ENCODE data around the gene GABRD. TPM values are rescaled to one million over a fixed set of nuclear protein-coding genes. Genes with fewer than 3 reads are reported as not detected.

The GABRD gene
- total RNA-seq, 1 donor from 2014 or later: 2.0 TPM

DNA sequence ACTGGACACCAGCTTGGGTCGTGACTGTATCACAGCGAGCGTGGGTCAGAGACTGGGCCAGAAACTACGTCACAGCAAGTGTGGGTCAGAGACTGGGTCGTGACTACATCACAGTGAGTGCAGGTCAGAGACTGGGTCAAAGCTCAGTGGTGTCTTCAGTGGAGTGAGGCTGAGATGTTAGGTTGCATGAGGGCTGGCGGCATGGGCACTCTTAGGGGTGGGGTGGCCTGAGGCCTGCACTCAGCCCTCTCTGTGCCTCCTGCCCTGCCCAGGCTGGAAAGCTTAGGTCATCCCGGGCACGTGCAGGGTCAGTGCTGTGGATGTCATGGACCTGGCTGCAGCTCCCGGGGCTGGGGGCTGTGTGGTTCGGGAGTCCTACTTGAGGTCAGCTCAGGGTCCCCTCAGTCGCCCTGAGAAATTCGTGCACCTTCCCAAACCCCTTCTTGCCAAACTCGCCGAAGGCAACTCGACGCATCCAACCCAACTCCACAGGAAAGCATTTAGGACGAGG is 34.5 kb upstream of the GABRD start:
- FAIRE-seq (no peak), DNase-seq (ENCODE audit: low spot score in 2 of 2) (no peak)

- FAIRE-seq (no peak), DNase-seq (ENCODE audit: low spot score in 2 of 2) (no peak)
Measured at GRCh38 chr1:1985375-1986050, 33.6 kb upstream of the GABRD start.

DNA sequence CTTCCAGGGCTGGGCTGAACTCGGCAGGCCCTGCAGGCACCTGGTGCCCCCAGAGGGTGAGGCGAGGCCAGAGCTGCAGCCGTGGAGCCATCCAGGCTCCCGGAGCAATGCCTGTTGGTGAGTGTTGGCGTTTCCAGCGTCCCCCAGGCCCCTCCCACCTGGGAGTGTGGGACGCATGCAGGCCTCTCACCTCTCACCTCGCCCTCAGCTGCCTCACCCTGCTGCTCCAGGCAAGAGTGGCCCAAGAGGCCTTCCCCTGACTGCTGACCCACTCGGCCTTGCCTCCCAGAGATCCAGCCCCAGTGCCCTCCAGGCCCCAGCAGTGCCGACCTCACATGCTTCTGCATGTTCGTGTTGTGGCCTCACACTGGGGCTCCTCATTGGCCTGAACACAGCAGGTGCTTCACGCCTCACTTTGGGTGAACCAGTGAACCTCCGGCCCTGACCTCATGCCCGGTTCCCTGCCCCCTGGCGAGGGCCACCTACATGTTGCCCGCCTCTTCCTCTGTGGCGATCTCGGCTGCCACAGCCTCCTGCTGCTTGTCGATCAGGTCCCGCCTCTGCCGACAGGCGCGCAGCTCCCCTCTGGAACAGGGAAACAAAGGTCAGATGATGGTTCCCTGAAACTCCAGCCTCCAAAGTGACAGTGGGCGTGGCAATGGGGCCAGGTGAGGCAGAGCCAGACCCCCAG is 32.5 kb upstream of the GABRD start:
- DNase-seq (ENCODE audit: low spot score in 2 of 2) (no peak), FAIRE-seq (no peak)

- no peak for DNase-seq (ENCODE audit: low spot score in 2 of 2)
- FAIRE-seq: no peak
Measured at GRCh38 chr1:1987142-1987510, 32.0 kb upstream of the GABRD start.

- FAIRE-seq (no peak), DNase-seq (ENCODE audit: low spot score in 2 of 2) (no peak)
Measured at GRCh38 chr1:1988061-1988945, 30.8 kb upstream of the GABRD start.

- no peak for FAIRE-seq
- DNase-seq (ENCODE audit: low spot score in 2 of 2): no peak
Measured at GRCh38 chr1:1989102-1989542, 30.0 kb upstream of the GABRD start.

DNA sequence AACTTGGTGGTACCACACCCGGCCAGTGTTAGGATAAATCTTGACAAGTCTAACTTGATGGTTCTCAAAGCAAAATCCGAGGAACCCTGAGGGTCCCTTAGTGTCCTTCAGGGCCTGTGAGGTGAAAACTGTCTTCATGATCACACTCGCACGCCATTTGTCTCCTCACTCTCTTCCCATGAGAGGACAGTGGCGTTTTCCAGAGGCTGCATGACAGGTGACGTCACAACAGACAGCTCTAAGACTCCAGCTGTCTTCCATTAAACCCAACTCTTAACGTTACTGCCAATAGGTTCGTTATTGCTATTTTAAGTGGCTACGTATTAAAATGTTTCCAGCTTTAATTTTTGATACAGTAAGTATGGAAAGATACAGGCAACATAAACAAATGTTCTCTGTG is 29.4 kb upstream of the GABRD start:
- DNase-seq (ENCODE audit: low spot score in 2 of 2) (no peak), FAIRE-seq (no peak)

DNA sequence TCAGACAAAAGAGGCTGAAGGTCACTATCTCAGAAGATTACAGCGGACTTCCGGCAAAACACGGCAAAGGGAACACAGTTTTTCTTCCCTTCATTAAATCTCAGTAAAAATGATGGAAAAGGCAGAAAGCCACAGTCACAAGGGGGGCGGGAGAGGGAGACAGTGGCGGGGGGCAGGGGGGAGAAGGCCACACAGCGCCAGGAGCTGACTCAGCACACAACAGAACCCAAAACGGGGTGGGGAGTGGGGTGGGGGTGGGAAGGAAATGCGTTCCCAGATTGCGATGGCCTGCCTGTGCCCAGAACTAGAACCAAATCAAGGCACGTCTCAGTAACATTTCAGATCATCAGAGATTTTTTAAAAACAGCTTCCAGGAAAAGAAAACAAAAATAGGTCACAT is 28.9 kb upstream of the GABRD start:
- FAIRE-seq (no peak), DNase-seq (ENCODE audit: low spot score in 2 of 2) (no peak)

DNA sequence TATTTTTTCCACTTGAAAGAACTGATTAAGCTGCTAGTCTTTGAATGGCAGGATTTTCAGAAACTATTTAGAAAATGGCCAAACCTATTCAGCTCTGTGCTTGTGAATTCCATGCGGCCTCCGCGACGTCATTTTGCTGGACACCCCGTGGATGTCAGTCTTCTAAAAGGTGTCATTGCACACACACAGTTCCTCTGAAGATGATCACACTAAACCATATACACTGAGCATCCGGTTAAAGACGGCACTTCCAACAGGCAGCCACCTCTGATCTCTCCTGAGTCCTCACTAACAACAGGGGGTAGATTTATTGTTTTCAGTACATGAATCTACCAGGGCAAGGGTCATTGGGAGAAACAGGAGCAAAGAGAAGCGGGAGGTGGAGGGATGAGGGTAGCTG is 24.6 kb upstream of the GABRD start:
- DNase-seq (ENCODE audit: low spot score in 2 of 2) (no peak), FAIRE-seq (no peak)

DNA sequence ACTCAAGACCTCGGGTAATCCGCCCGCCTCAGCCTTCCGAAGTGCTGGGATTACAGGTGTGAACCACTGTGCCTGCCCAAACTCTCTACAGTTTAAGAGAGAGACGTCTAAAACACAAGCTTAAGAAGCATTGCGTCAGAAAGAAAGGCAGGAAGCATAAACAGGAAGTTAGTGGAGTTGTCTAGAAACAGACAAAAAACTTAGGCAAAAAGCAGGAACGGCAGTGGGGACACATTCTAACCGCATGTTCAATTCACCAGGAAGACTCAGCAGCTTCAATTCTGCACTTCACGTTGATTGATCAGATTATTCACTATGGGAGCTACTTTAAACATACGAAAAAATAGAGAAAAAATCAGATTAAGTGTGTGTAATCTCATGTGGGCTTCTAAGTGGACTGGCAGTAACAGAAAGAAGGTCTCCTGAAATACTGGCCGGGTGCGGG is 22.9 kb upstream of the GABRD start:
- FAIRE-seq: no peak
- no peak for DNase-seq (ENCODE audit: low spot score in 2 of 2)

GRCh38 chr1:1997576-1997975 is 21.6 kb upstream of the GABRD start:
- DNase-seq (ENCODE audit: low spot score in 2 of 2) (no peak), FAIRE-seq (no peak)

GRCh38 chr1:2000432-2000831 is 18.7 kb upstream of the GABRD start:
- FAIRE-seq (no peak), DNase-seq (ENCODE audit: low spot score in 2 of 2) (no peak)

DNA sequence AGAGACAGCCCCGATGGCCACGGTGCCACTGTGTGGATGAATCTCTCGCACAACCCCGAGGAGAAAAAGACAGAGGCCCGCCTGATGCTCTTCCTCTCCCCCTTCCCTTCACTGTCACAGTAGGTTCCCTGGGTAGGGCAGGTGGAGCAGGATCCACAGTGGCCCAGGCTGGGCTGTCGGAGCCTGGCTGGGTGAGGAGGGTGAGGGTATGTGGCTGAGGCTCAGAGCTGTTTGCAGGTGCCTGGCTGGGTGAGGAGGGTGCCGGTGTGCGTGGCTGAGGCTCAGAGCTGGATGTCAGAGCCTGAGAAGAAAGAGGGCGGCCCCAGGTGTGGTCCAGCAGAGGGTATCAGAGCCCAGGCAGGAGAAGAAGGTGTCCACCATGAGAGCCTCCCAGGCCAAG is 18.3 kb upstream of the GABRD start:
- no peak for FAIRE-seq
- no peak for DNase-seq (ENCODE audit: low spot score in 2 of 2)

DNA sequence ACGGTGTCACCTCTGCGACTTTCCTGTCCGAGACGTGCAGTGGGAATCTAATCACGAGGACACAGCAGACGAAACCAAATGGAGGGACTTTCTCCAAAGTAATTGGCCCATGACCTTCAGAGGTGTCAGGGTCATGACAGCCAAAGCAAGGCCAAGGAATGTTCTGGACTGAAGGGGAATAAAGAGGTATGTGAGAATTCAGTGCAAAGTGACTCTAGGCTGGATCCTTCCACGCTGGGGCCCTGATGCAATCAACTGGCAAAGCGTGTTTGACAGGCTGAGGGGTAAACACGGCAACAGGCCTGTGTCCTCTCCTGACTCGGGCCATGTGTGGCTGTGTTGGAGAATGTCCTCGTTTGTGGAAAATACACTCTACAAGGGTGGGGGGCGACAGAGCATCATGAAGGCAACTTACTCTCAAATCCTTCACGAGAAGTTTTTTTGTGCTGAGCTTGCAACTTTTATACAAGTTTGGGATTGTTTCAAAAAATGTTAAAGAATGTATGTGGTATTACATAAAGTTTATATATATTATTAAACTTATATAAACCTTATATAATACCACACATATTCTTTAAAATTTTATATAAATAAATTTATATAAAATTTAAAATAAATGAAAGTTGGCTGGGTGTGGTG is 17.3 kb upstream of the GABRD start:
- DNase-seq (ENCODE audit: low spot score in 2 of 2) (no peak), FAIRE-seq (no peak)

GRCh38 chr1:2003541-2004131 is 15.5 kb upstream of the GABRD start, which contains the start of gene CFAP74:
CFAP74 (minus strand) TSS chr1:2003786; CDS start chr1:1990956, 12,830 bp downstream.
- FAIRE-seq: no peak

GRCh38 chr1:2004856-2005255 is 14.3 kb upstream of the GABRD start:
- FAIRE-seq (no peak), DNase-seq (ENCODE audit: low spot score in 2 of 2) (no peak)

More at GRCh38 chr1:2003541-2004131, 15.5 kb upstream of the GABRD start, which contains the start of gene CFAP74:
- peak in 1 of 2 donors; percentile 83 for DNase-seq (ENCODE audit: low spot score in 2 of 2)

GRCh38 chr1:2009101-2010053 is 9.8 kb upstream of the GABRD start:
- FAIRE-seq (no peak), DNase-seq (ENCODE audit: low spot score in 2 of 2) (no peak)

- FAIRE-seq (no peak), DNase-seq (ENCODE audit: low spot score in 2 of 2) (no peak)
Measured at GRCh38 chr1:2014181-2014580, 5.0 kb upstream of the GABRD start.

Data from frontal cortex (tissue), 4 donors.